ENCODE data around the gene KTI12.

The KTI12 gene

DNA sequence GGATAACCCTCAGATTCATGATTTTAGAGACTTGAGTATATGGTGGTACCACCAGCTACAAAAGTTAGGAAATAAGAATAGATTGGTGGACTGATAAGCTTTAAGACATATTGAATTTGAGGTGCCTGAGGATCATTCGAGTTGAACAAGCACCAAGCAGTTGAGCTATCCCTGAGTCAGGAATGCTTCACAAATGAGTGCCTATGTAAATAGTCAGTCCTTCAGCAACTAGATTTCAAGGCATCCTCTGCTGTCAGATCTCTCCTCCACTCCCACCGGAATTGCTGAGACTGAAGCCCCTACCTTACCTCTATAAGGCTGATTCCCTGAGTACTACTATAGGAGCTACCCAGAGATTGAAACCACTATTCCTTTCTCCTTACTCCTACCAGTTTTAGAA lies 29.6 kb upstream of the KTI12 start:
- Histone ChIP-seq H3K9ac (ENCODE audit: low read length) (no peak overlapping the region), H3K27me3 (ENCODE audit: insufficient read depth, low read length, poor library complexity) (no peaks in the 10 kb centered on the region), H4K5ac (ENCODE audit: low read length) (no peak overlapping the region), H3K4ac (ENCODE audit: low read depth, low read length) (no peak overlapping the region), H3K18ac (ENCODE audit: low read length) (no peak overlapping the region), H4K8ac (ENCODE audit: low read depth, low read length) (no peak overlapping the region), H3K27ac (ENCODE audit: low read depth, low read length) (no peak overlapping the region), H2AK5ac (ENCODE audit: low read length) (no peak overlapping the region), H3K4me3 (ENCODE audit: low read length) (no peak overlapping the region), H3K4me1 (ENCODE audit: control insufficient read depth, low read depth, low read length) (no peaks in the 10 kb centered on the region), H3K36me3 (ENCODE audit: control insufficient read depth, insufficient read depth, low read length) (peaks cover 5% of the 10 kb centered on the region), H3K79me2 (ENCODE audit: control insufficient read depth, insufficient read depth, low read length) (peaks cover 9% of the 10 kb centered on the region), H3K4me2 (ENCODE audit: low read length) (no peak overlapping the region), H2BK15ac (replicated peaks; ENCODE audit: low read depth) (no peak overlapping the region), H3K79me1 (ENCODE audit: low read length) (peaks cover 10% of the 10 kb centered on the region), H2BK5ac (ENCODE audit: low read length) (no peak overlapping the region), H3K23ac (ENCODE audit: low read length) (no peak overlapping the region), H3K56ac (ENCODE audit: low read length) (no peak overlapping the region), H2BK120ac (ENCODE audit: low read depth, low read length) (no peak overlapping the region)
- no CpG with 5 or more reads among the region's 2 CpGs for WGBS (ENCODE audit: extremely low coverage, insufficient coverage, low lambda C conversion rate)
- no peak for DNase-seq

GRCh38 chr1:52060822-52061221 lies 27.2 kb upstream of the KTI12 start:
- H3K23ac ChIP-seq (ENCODE audit: low read length), result no peak overlapping the region

GRCh38 chr1:52059888-52060287 lies 26.3 kb upstream of the KTI12 start:
- no peak overlapping the region for H3K4me2 ChIP-seq (ENCODE audit: low read length)
- H3K56ac ChIP-seq (ENCODE audit: low read length), result no peak overlapping the region
- DNase-seq, result no peak
- no peak overlapping the region for H2BK15ac ChIP-seq (replicated peaks; ENCODE audit: low read depth)
- no peaks in the 10 kb centered on the region for H3K27me3 ChIP-seq (ENCODE audit: insufficient read depth, low read length, poor library complexity)
- no peak overlapping the region for H2BK5ac ChIP-seq (ENCODE audit: low read length)
- peaks cover 4% of the 10 kb centered on the region for H3K4me1 ChIP-seq (ENCODE audit: control insufficient read depth, low read depth, low read length)
- no peak overlapping the region for H3K23ac ChIP-seq (ENCODE audit: low read length)
- no peak overlapping the region for H3K27ac ChIP-seq (ENCODE audit: low read depth, low read length)
- peaks cover 26% of the 10 kb centered on the region for H3K79me2 ChIP-seq (ENCODE audit: control insufficient read depth, insufficient read depth, low read length)
- 100% methylated on average over 1 of the region's 1 CpG for WGBS (ENCODE audit: extremely low coverage, insufficient coverage, low lambda C conversion rate)
- H3K4me3 ChIP-seq (ENCODE audit: low read length), result no peak overlapping the region
- H3K79me1 ChIP-seq (ENCODE audit: low read length), result peaks cover 13% of the 10 kb centered on the region
- H2BK120ac ChIP-seq (ENCODE audit: low read depth, low read length), result no peak overlapping the region
- H2AK5ac ChIP-seq (ENCODE audit: low read length), result no peak overlapping the region
- H3K9ac ChIP-seq (ENCODE audit: low read length), result no peak overlapping the region
- H4K5ac ChIP-seq (ENCODE audit: low read length), result no peak overlapping the region
- peaks cover 4% of the 10 kb centered on the region for H3K36me3 ChIP-seq (ENCODE audit: control insufficient read depth, insufficient read depth, low read length)
- H3K4ac ChIP-seq (ENCODE audit: low read depth, low read length), result no peak overlapping the region
- H3K18ac ChIP-seq (ENCODE audit: low read length), result no peak overlapping the region
- no peak overlapping the region for H4K8ac ChIP-seq (ENCODE audit: low read depth, low read length)

More at GRCh38 chr1:52060822-52061221, 27.2 kb upstream of the KTI12 start:
- H3K27me3 ChIP-seq (ENCODE audit: insufficient read depth, low read length, poor library complexity), result no peaks in the 10 kb centered on the region
- no peak overlapping the region for H3K27ac ChIP-seq (ENCODE audit: low read depth, low read length)
- no peak overlapping the region for H3K9ac ChIP-seq (ENCODE audit: low read length)
- H3K79me2 ChIP-seq (ENCODE audit: control insufficient read depth, insufficient read depth, low read length), result peaks cover 26% of the 10 kb centered on the region
- H3K79me1 ChIP-seq (ENCODE audit: low read length), result peaks cover 13% of the 10 kb centered on the region
- no peak overlapping the region for H2BK120ac ChIP-seq (ENCODE audit: low read depth, low read length)
- no peak overlapping the region for H3K4me2 ChIP-seq (ENCODE audit: low read length)
- H2BK15ac ChIP-seq (replicated peaks; ENCODE audit: low read depth), result no peak overlapping the region
- WGBS (ENCODE audit: extremely low coverage, insufficient coverage, low lambda C conversion rate), result no CpG with 5 or more reads among the region's 4 CpGs
- no peak overlapping the region for H2AK5ac ChIP-seq (ENCODE audit: low read length)
- no peak overlapping the region for H3K4ac ChIP-seq (ENCODE audit: low read depth, low read length)
- no peak overlapping the region for H4K8ac ChIP-seq (ENCODE audit: low read depth, low read length)
- H3K4me3 ChIP-seq (ENCODE audit: low read length), result no peak overlapping the region
- H3K4me1 ChIP-seq (ENCODE audit: control insufficient read depth, low read depth, low read length), result peaks cover 4% of the 10 kb centered on the region
- no peak overlapping the region for H2BK5ac ChIP-seq (ENCODE audit: low read length)
- H3K18ac ChIP-seq (ENCODE audit: low read length), result no peak overlapping the region
- DNase-seq, result no peak
- peaks cover 4% of the 10 kb centered on the region for H3K36me3 ChIP-seq (ENCODE audit: control insufficient read depth, insufficient read depth, low read length)
- no peak overlapping the region for H3K56ac ChIP-seq (ENCODE audit: low read length)
- H4K5ac ChIP-seq (ENCODE audit: low read length), result no peak overlapping the region

GRCh38 chr1:52059321-52059720 lies 25.7 kb upstream of the KTI12 start:
- no peak overlapping the region for H2BK15ac ChIP-seq (replicated peaks; ENCODE audit: low read depth)
- H3K4me3 ChIP-seq (ENCODE audit: low read length), result no peak overlapping the region
- peak; percentile 24 for DNase-seq
- no peak overlapping the region for H2AK5ac ChIP-seq (ENCODE audit: low read length)
- H3K9ac ChIP-seq (ENCODE audit: low read length), result no peak overlapping the region
- no peak overlapping the region for H3K23ac ChIP-seq (ENCODE audit: low read length)
- H3K79me1 ChIP-seq (ENCODE audit: low read length), result peaks cover 14% of the 10 kb centered on the region
- no peak overlapping the region for H3K4me2 ChIP-seq (ENCODE audit: low read length)
- H4K8ac ChIP-seq (ENCODE audit: low read depth, low read length), result no peak overlapping the region
- H3K4ac ChIP-seq (ENCODE audit: low read depth, low read length), result no peak overlapping the region
- peaks cover 4% of the 10 kb centered on the region for H3K36me3 ChIP-seq (ENCODE audit: control insufficient read depth, insufficient read depth, low read length)
- H2BK5ac ChIP-seq (ENCODE audit: low read length), result no peak overlapping the region
- peaks cover 32% of the 10 kb centered on the region for H3K79me2 ChIP-seq (ENCODE audit: control insufficient read depth, insufficient read depth, low read length)
- no peak overlapping the region for H3K56ac ChIP-seq (ENCODE audit: low read length)
- no peak overlapping the region for H3K18ac ChIP-seq (ENCODE audit: low read length)
- peaks cover 4% of the 10 kb centered on the region for H3K4me1 ChIP-seq (ENCODE audit: control insufficient read depth, low read depth, low read length)
- H4K5ac ChIP-seq (ENCODE audit: low read length), result no peak overlapping the region
- no peak overlapping the region for H2BK120ac ChIP-seq (ENCODE audit: low read depth, low read length)
- no peaks in the 10 kb centered on the region for H3K27me3 ChIP-seq (ENCODE audit: insufficient read depth, low read length, poor library complexity)
- H3K27ac ChIP-seq (ENCODE audit: low read depth, low read length), result no peak overlapping the region

DNA sequence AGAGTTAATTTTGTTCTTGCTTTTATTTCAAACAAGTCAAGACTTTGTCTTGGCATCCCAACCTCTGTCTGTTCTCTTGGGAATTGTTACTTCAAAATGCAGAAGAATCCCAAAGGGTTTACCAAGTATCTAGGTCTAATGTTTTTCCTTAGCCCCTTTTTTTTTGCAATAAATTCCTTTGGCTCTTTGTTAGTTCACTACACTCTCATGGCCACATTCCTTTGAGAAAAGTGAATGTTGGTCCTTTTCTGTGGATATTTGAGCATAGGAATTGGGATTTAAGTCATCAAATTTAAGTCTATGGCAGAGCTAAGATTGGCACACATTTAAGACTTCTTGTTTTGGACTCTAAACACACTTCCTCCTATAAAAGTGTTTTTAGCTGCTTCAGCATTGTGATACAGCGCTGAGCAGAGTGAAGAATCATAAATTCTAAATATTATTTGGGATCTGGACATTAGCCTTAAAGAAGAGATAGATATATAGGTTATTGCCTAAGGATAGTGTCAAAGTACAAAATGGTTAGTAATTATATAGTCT lies 24.3 kb upstream of the KTI12 start:
- Histone ChIP-seq H4K8ac (ENCODE audit: low read depth, low read length) (no peak overlapping the region), H3K56ac (ENCODE audit: low read length) (peak overlapping the region; percentile 4), H4K5ac (ENCODE audit: low read length) (no peak overlapping the region), H3K4me2 (ENCODE audit: low read length) (peak overlapping the region; percentile 9), H3K4me3 (ENCODE audit: low read length) (no peak overlapping the region), H3K27me3 (ENCODE audit: insufficient read depth, low read length, poor library complexity) (no peaks in the 10 kb centered on the region), H2BK120ac (ENCODE audit: low read depth, low read length) (no peak overlapping the region), H3K79me2 (ENCODE audit: control insufficient read depth, insufficient read depth, low read length) (peaks cover 41% of the 10 kb centered on the region), H2BK15ac (replicated peaks; ENCODE audit: low read depth) (no peak overlapping the region), H2BK5ac (ENCODE audit: low read length) (no peak overlapping the region), H3K27ac (ENCODE audit: low read depth, low read length) (no peak overlapping the region), H3K79me1 (ENCODE audit: low read length) (peaks cover 13% of the 10 kb centered on the region), H3K23ac (ENCODE audit: low read length) (no peak overlapping the region), H3K4me1 (ENCODE audit: control insufficient read depth, low read depth, low read length) (peaks cover 5% of the 10 kb centered on the region), H2AK5ac (ENCODE audit: low read length) (no peak overlapping the region), H3K36me3 (ENCODE audit: control insufficient read depth, insufficient read depth, low read length) (no peaks in the 10 kb centered on the region), H3K18ac (ENCODE audit: low read length) (no peak overlapping the region), H3K4ac (ENCODE audit: low read depth, low read length) (no peak overlapping the region), H3K9ac (ENCODE audit: low read length) (peak overlapping the region; percentile 88)
- no CpG with 5 or more reads among the region's 1 CpG for WGBS (ENCODE audit: extremely low coverage, insufficient coverage, low lambda C conversion rate)
- peak; percentile 28 for DNase-seq

GRCh38 chr1:52057255-52057654 lies 23.6 kb upstream of the KTI12 start:
- Histone ChIP-seq H3K4me3 (ENCODE audit: low read length) (peak overlapping the region; percentile 90), H4K8ac (ENCODE audit: low read depth, low read length) (no peak overlapping the region), H4K5ac (ENCODE audit: low read length) (no peak overlapping the region), H3K4me1 (ENCODE audit: control insufficient read depth, low read depth, low read length) (peaks cover 5% of the 10 kb centered on the region), H3K4me2 (ENCODE audit: low read length) (peak overlapping the region; percentile 20), H3K56ac (ENCODE audit: low read length) (peak overlapping the region; percentile 4), H3K18ac (ENCODE audit: low read length) (no peak overlapping the region), H3K36me3 (ENCODE audit: control insufficient read depth, insufficient read depth, low read length) (no peaks in the 10 kb centered on the region), H3K4ac (ENCODE audit: low read depth, low read length) (no peak overlapping the region), H3K27me3 (ENCODE audit: insufficient read depth, low read length, poor library complexity) (no peaks in the 10 kb centered on the region), H3K79me1 (ENCODE audit: low read length) (peaks cover 13% of the 10 kb centered on the region), H2BK5ac (ENCODE audit: low read length) (no peak overlapping the region), H3K9ac (ENCODE audit: low read length) (peak overlapping the region; percentile 88), H2AK5ac (ENCODE audit: low read length) (no peak overlapping the region), H2BK15ac (replicated peaks; ENCODE audit: low read depth) (no peak overlapping the region), H3K27ac (ENCODE audit: low read depth, low read length) (no peak overlapping the region), H3K79me2 (ENCODE audit: control insufficient read depth, insufficient read depth, low read length) (peaks cover 45% of the 10 kb centered on the region), H2BK120ac (ENCODE audit: low read depth, low read length) (no peak overlapping the region), H3K23ac (ENCODE audit: low read length) (no peak overlapping the region)
- WGBS (ENCODE audit: extremely low coverage, insufficient coverage, low lambda C conversion rate), result no CpG with 5 or more reads among the region's 1 CpG
- DNase-seq, result no peak
